Keratinocyte (primary cell): ENCODE results near the gene MYH6. TPM values are rescaled to one million over a fixed set of nuclear protein-coding genes. Genes with fewer than 3 reads are reported as not detected.

Experiments
- DNase-seq: peaks from one replicate; pipeline ENCODE4 v3.0.0-alpha.2; 2011; ENCODE audit warnings: low read depth, missing footprints, low spot score
- FAIRE-seq: peaks from 2 replicates; lab custom pipeline; 2011; peaks lifted over from hg19 to GRCh38; lab: Jason Lieb, UNC
- H2AFZ ChIP-seq: 2 replicates; pipeline ENCODE4 v1.6.0; 2012; ENCODE audit warnings: low read length, control low read depth, inconsistent platforms; ENCODE audit not compliant: control insufficient read depth
- H3K27ac ChIP-seq: 2 replicates; pipeline ENCODE4 v1.5.1; 2011; ENCODE audit warnings: low read length; ENCODE audit not compliant: control insufficient read depth, insufficient read depth
- H3K27me3 ChIP-seq: 3 replicates; pipeline ENCODE4 v1.6.0; 2011; ENCODE audit warnings: low read length; ENCODE audit not compliant: control insufficient read depth, insufficient read depth; ENCODE audit errors: extremely low read depth
- H3K36me3 ChIP-seq, 2 experiments: 2 replicates in 1 of 2; 3 replicates in 1 of 2; pipeline ENCODE4 v1.5.1; 2011; ENCODE audit warnings: low read length in 2 of 2, mild to moderate bottlenecking in 1 of 2; ENCODE audit not compliant: control insufficient read depth in 2 of 2, insufficient read depth in 2 of 2; ENCODE audit errors: extremely low read depth in 1 of 2
- H3K4me1 ChIP-seq: 3 replicates; pipeline ENCODE4 v1.5.1; 2011; ENCODE audit warnings: low read length; ENCODE audit not compliant: control insufficient read depth, insufficient read depth; ENCODE audit errors: extremely low read depth
- H3K4me2 ChIP-seq: 3 replicates; pipeline ENCODE4 v1.6.0; 2011; ENCODE audit warnings: low read depth, low read length; ENCODE audit not compliant: control insufficient read depth, insufficient read depth; ENCODE audit errors: extremely low read depth
- H3K4me3 ChIP-seq, 3 experiments: fragments of 200-600 bp in 1 of 3; sonication (generic) in 1 of 3; 2 replicates in 2 of 3; 3 replicates in 1 of 3; pipeline ENCODE4 v1.5.1; 2011 to 2016; ENCODE audit warnings: low read length in 3 of 3, mild to moderate bottlenecking in 3 of 3, control low read depth in 2 of 3, inconsistent platforms in 1 of 3, low read depth in 1 of 3, mixed read lengths in 1 of 3, mixed run types in 1 of 3, moderate library complexity in 1 of 3; ENCODE audit not compliant: control insufficient read depth in 2 of 3, insufficient read depth in 2 of 3; ENCODE audit errors: extremely low read depth in 1 of 3
- H3K79me2 ChIP-seq: 2 replicates; pipeline ENCODE4 v1.6.0; 2012; ENCODE audit warnings: low read length; ENCODE audit not compliant: control insufficient read depth, insufficient read depth
- H3K9ac ChIP-seq: 3 replicates; pipeline ENCODE4 v1.6.0; 2011; ENCODE audit warnings: low read length; ENCODE audit not compliant: control insufficient read depth, insufficient read depth; ENCODE audit errors: extremely low read depth
- H3K9me1 ChIP-seq: 3 replicates; pipeline ENCODE4 v1.6.0; 2011; ENCODE audit warnings: low read length; ENCODE audit not compliant: control insufficient read depth, insufficient read depth; ENCODE audit errors: extremely low read depth
- H3K9me3 ChIP-seq: 2 replicates; pipeline ENCODE4 v1.5.1; 2012; ENCODE audit warnings: low read depth, low read length; ENCODE audit not compliant: control insufficient read depth
- H4K20me1 ChIP-seq: 3 replicates; pipeline ENCODE4 v1.6.0; 2011; ENCODE audit warnings: low read length; ENCODE audit not compliant: control insufficient read depth, insufficient read depth; ENCODE audit errors: extremely low read depth
- CTCF ChIP-seq, 3 experiments: IDR thresholded peaks in 1 of 3; conservative IDR thresholded peaks in 1 of 3; optimal IDR thresholded peaks in 1 of 3; 2 replicates in 2 of 3; 3 replicates in 1 of 3; pipeline versions ENCODE3 to v1.5.1; 2011; ENCODE audit warnings: low read length in 3 of 3, mild to moderate bottlenecking in 3 of 3, moderate library complexity in 2 of 3, control low read depth in 1 of 3, inconsistent platforms in 1 of 3; ENCODE audit not compliant: insufficient read depth in 2 of 3; ENCODE audit errors: extremely low read depth in 1 of 3
- EZH2 ChIP-seq: IDR thresholded peaks from one replicate; pipeline ENCODE4 v1.6.1; 2012; ENCODE audit warnings: inconsistent platforms, mild to moderate bottlenecking, low read length, moderate library complexity
- dilution Hi-C: fragments of 300-500 bp; cut with MboI; formaldehyde crosslinking; loops from one replicate; pipeline ENCODE4 v1.7.0; 2020; ENCODE audit warnings: low sequenced_read_pairs; ENCODE audit not compliant: extremely low pct_ligation_motif_present
- polyA plus RNA-seq, 5 experiments: library from polyadenylated mRNA; depleted of rRNA in 3 of 5; stranded (reverse) in 3 of 5; stranded (forward) in 1 of 5; unstranded in 1 of 5; fragments of >200 nt; gene quantifications; 1 replicate in 1 of 5; 2 replicates in 3 of 5; 3 replicates in 1 of 5; pipeline versions ENCODE4 v1.2.1 to v1.2.3, GENCODE V29; 2011 to 2012; ENCODE audit warnings: missing spikeins in 2 of 5, low read depth in 1 of 5, low replicate concordance in 1 of 5

Gene MYH6
- polyA plus RNA-seq, 1 donor (not counting 4 experiments of a cell fraction or from before 2014, with no cell fraction given) = not detected

- Histone ChIP-seq H4K20me1 (no peaks in the 10 kb centered on the region), H3K4me2 (no peak overlapping the region), H3K4me1 (no peaks in the 10 kb centered on the region), H3K9me1 (no peaks in the 10 kb centered on the region), H2AFZ (no peak overlapping the region), H3K9ac (no peak overlapping the region), H3K27me3 (no peaks in the 10 kb centered on the region), H3K9me3 (no peaks in the 10 kb centered on the region), H3K79me2 (no peaks in the 10 kb centered on the region), H3K27ac (no peak overlapping the region), H3K4me3 (no peak overlapping the region), H3K36me3 (no peaks in the 10 kb centered on the region)
- TF ChIP-seq CTCF (optimal IDR thresholded peaks at IDR 0.05 in 1 of 3, IDR thresholded peaks at IDR 0.05 in 1 of 3, conservative IDR thresholded peaks at IDR 0.05 in 1 of 3; ENCODE audit: extremely low read depth in 1 of 3, insufficient read depth in 2 of 3, low read length in 3 of 3) (no peak), EZH2 (no peak)
- no peak for DNase-seq
- no peak for FAIRE-seq
- dilution Hi-C loops = no loop called here
Measured at GRCh38 chr14:23415821-23416778, 8.0 kb upstream of the MYH6 start.

GRCh38 chr14:23414906-23415820, 7.1 kb upstream of the MYH6 start:
- Histone ChIP-seq H3K27me3 (no peaks in the 10 kb centered on the region), H3K9ac (no peak overlapping the region), H3K9me3 (no peaks in the 10 kb centered on the region), H3K79me2 (no peaks in the 10 kb centered on the region), H2AFZ (no peak overlapping the region), H3K9me1 (no peaks in the 10 kb centered on the region), H3K36me3 (no peaks in the 10 kb centered on the region), H3K4me2 (no peak overlapping the region), H3K4me1 (no peaks in the 10 kb centered on the region), H4K20me1 (no peaks in the 10 kb centered on the region), H3K27ac (no peak overlapping the region), H3K4me3 (no peak overlapping the region)
- TF ChIP-seq CTCF (optimal IDR thresholded peaks at IDR 0.05 in 1 of 3, IDR thresholded peaks at IDR 0.05 in 1 of 3, conservative IDR thresholded peaks at IDR 0.05 in 1 of 3; ENCODE audit: extremely low read depth in 1 of 3, insufficient read depth in 2 of 3, low read length in 3 of 3) = no peak
- no peak for TF ChIP-seq EZH2
- dilution Hi-C loops = no loop called here
- DNase-seq = no peak
- no peak for FAIRE-seq
